OCI-LY7 (cell line): Measurements from ENCODE around the gene RNF40.

Experiments used
- CTCF ChIP-seq: fragments of 200-600 bp; sonication (generic); conservative IDR thresholded peaks from 2 replicates; pipeline ENCODE4 v1.5.1; 2014; ENCODE audit warnings: mild to moderate bottlenecking, antibody characterized with exemption, low read length, moderate library complexity, mixed read lengths
- EZH2phosphoT487 ChIP-seq: fragments of 200-600 bp; sonication (generic); IDR thresholded peaks from 2 replicates; pipeline ENCODE4 v1.6.1; 2018; ENCODE audit warnings: low read depth, borderline replicate concordance, mild to moderate bottlenecking, mixed run types, antibody characterized with exemption, low read length, moderate library complexity, mixed read lengths

DNA sequence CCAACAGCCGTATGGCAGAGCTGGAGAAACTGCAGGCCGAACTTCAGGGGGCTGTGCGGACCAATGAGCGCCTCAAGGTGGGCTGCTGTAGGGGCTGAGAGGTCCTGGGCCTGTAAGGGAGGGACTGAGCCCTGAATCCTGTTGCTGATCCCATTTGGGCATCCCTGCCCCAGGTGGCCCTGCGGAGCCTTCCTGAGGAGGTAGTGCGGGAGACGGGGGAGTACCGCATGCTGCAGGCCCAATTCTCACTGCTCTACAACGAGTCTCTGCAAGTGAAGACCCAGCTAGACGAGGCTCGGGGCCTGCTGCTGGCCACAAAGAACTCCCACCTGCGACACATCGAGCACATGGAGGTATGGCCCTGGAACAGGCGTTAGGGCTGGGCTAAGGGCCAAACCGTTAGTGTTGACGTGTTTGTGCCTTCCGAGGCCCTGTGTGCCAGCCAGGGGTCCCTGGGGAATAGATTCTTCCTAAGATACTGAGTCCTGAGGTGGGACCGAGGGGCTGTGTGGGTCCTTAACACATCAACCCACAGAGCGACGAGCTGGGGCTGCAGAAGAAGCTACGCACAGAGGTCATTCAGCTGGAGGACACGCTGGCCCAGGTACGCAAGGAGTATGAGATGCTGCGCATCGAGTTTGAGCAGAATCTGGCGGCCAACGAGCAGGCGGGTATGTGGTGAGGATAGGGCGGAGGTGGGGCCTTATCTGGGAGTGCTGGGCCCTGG lies 4.2 kb downstream of the RNF40 start:
- TF ChIP-seq CTCF (no peak), EZH2phosphoT487 (no peak)
